RWPE2 (cell line): ENCODE measurements around the gene ZDHHC4.

Experiments
- ATAC-seq: fragments of 200-7000 bp; cut with Tn5 transposase; 3 replicates; pipeline ENCODE4 v1.9.1; 2021; ENCODE audit warnings: low read depth
- DNase-seq: peaks from one replicate; pipeline ENCODE4 v3.0.0-alpha.2; 2020; ENCODE audit warnings: low spot score
- H3K27ac ChIP-seq: fragments of 450-650 bp; 2 replicates; pipeline ENCODE4 v1.5.1; 2017; ENCODE audit warnings: mild to moderate bottlenecking; ENCODE audit not compliant: poor library complexity, severe bottlenecking
- H3K27me3 ChIP-seq: fragments of 250-450 bp; sonication (Bioruptor Pico); 2 replicates; pipeline ENCODE4 v1.5.1; 2021; ENCODE audit warnings: mild to moderate bottlenecking, moderate library complexity; ENCODE audit not compliant: insufficient read depth, poor library complexity, severe bottlenecking
- H3K36me3 ChIP-seq: fragments of 250-450 bp; sonication (Bioruptor Pico); 2 replicates; pipeline ENCODE4 v1.5.1; 2020; ENCODE audit warnings: low read depth, mild to moderate bottlenecking, moderate library complexity
- H3K4me1 ChIP-seq: fragments of 250-450 bp; sonication (Bioruptor Pico); 2 replicates; pipeline ENCODE4 v1.5.1; 2021; ENCODE audit warnings: mild to moderate bottlenecking, moderate library complexity; ENCODE audit not compliant: insufficient read depth, poor library complexity, severe bottlenecking
- H3K4me3 ChIP-seq: fragments of 250-450 bp; sonication (Bioruptor Pico); 2 replicates; pipeline ENCODE4 v1.5.1; 2021; ENCODE audit warnings: mild to moderate bottlenecking, moderate library complexity; ENCODE audit not compliant: severe bottlenecking
- H3K9me3 ChIP-seq: fragments of 250-450 bp; sonication (Bioruptor Pico); 2 replicates; pipeline ENCODE4 v1.5.1; 2021; ENCODE audit warnings: mild to moderate bottlenecking, moderate library complexity; ENCODE audit not compliant: severe bottlenecking
- TF ChIP-seq, protein P1 (sequence below): fragments of 450-650 bp; IDR thresholded peaks from one replicate; pipeline ENCODE4 v1.5.1; 2017; ENCODE audit warnings: mild to moderate bottlenecking, moderate library complexity; ENCODE audit not compliant: poor library complexity, severe bottlenecking

The ZDHHC4 gene

DNA sequence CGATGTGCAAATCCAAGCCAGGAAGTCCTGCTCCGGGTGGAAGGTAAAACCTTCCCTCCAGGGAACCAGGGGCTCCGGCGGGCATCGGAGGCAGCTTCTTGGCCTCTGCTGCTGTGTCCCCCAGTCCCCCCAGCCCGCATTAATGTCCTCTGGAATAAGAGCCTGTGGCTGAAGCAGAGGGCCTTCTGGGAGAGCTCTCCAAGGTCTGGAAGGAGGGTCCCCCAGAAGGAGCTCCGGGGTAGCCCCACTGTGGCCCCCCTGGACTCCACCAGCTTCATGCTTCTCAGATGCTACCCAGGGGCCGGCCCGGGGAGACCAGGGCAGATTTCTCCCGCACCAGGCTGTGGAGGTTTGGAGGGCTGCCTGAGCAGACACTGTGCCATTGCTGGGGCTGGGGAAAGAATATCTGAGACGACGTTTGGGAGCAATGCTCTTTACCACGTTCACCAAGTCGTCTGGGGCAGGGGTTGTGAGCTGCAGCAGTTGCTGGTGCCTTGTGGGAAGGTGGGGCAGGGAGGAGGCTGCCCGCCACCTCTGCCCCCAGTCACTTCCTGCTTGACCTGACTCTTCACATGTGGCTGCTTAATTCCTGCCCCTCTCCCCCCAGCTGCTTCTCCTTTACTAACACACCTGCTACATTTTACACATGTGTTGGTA, 46.5 kb downstream of the ZDHHC4 start:
- Histone ChIP-seq H3K4me3 (no peak overlapping the region), H3K4me1 (no peaks in the 10 kb centered on the region), H3K27me3 (no peaks in the 10 kb centered on the region), H3K27ac (no peak overlapping the region), H3K36me3 (no peaks in the 10 kb centered on the region), H3K9me3 (peaks cover 1% of the 10 kb centered on the region)
- DNase-seq = no peak
- ATAC-seq = no peak
- TF ChIP-seq, protein P1, sequence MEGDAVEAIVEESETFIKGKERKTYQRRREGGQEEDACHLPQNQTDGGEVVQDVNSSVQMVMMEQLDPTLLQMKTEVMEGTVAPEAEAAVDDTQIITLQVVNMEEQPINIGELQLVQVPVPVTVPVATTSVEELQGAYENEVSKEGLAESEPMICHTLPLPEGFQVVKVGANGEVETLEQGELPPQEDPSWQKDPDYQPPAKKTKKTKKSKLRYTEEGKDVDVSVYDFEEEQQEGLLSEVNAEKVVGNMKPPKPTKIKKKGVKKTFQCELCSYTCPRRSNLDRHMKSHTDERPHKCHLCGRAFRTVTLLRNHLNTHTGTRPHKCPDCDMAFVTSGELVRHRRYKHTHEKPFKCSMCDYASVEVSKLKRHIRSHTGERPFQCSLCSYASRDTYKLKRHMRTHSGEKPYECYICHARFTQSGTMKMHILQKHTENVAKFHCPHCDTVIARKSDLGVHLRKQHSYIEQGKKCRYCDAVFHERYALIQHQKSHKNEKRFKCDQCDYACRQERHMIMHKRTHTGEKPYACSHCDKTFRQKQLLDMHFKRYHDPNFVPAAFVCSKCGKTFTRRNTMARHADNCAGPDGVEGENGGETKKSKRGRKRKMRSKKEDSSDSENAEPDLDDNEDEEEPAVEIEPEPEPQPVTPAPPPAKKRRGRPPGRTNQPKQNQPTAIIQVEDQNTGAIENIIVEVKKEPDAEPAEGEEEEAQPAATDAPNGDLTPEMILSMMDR = no peak

DNA sequence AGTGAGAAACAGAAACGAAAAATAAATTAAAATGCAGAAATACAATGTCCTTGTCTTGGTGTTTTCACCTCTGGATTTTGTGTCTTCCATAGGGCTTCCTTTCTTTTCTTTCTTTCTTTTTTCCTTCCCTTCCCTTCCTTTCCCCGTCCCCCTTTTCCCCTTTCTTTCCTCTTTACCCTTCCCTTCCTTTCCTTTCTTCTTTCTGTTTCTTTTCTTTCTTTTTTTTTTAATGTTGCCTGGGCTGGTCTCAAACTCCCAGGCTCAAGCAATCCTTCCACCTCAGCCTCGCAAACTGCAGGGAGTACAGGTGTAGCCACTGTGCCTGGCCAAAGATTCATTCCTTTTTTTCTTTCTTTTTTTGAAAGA, 47.0 kb downstream of the ZDHHC4 start:
- ATAC-seq (no peak), DNase-seq (no peak)
- H3K4me1 ChIP-seq = no peaks in the 10 kb centered on the region
- H3K9me3 ChIP-seq = peaks cover 1% of the 10 kb centered on the region
- H3K36me3 ChIP-seq = no peaks in the 10 kb centered on the region
- TF ChIP-seq, protein P1 = no peak
- no peak overlapping the region for H3K27ac ChIP-seq
- no peaks in the 10 kb centered on the region for H3K27me3 ChIP-seq
- no peak overlapping the region for H3K4me3 ChIP-seq

DNA sequence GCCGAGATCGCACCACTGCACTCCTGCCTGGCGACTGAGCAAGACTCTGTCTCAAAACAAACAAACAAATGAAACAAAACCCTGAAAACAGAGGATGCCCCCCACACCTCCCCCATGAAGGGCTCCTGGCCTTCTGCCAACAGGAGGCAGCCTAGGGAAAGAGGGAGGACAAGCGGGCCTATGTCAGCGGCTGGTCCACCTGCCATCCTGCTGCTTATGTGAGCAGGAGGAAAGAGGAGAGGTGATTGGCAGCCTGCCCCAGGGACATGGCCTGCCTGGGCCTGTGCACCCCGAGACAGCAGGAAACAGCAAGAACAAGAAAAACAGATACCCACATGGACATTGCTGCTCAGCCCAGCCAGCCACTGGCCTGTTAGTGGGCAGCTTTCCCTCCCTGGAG, 50.8 kb downstream of the ZDHHC4 start:
- Histone ChIP-seq H3K4me3 (no peak overlapping the region), H3K27ac (no peak overlapping the region), H3K36me3 (no peaks in the 10 kb centered on the region), H3K27me3 (no peaks in the 10 kb centered on the region), H3K4me1 (no peaks in the 10 kb centered on the region), H3K9me3 (peaks cover 1% of the 10 kb centered on the region)
- no peak for DNase-seq
- TF ChIP-seq, protein P1 = no peak
- peak; percentile 64 for ATAC-seq

DNA sequence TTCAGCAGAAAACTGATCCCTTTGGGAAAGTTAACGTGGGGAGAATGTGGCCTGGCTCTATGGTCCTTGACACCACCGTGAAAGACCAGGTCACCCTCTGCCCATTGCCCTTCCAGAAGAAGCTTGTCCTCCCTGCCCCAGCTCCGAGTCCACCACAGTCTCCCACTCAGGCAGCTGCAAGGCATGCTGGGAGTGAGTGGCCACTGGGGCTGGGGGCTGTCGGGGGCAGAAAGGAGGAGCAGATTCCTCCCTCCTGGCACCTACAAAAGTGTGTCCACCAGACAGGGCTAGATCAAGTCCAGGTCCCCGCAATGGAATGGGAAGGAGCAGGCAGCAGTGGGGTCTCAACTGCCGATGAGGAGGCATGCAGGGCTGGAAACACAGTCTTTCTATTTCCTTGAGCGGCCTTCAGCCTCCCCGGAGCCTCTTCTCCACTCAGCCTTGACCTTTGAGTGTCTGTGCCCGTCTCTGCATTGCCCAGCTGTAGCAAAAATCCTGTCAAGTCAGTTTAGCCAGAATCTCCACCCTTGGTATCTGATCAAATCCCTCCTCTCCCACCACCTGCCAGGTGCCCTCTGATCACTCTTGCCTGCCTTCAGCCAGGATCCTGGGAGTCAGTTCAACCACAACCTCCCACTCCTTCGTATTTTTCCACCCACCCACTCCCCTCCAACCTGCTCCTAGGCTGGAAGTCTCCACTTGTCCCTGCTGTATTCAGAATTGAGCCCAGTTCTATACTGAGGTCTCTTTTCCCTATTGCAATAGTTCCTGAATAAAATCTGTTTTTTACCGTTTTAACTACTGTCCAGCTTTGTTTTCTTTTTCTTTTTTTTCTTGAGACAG, 53.0 kb downstream of the ZDHHC4 start:
- no peak for DNase-seq

More for the DNA sequence above, 53.0 kb downstream of the ZDHHC4 start:
- no peak for ATAC-seq
- Histone ChIP-seq H3K36me3 (no peaks in the 10 kb centered on the region), H3K4me3 (no peak overlapping the region), H3K27me3 (no peaks in the 10 kb centered on the region), H3K27ac (no peak overlapping the region), H3K9me3 (peaks cover 1% of the 10 kb centered on the region), H3K4me1 (no peaks in the 10 kb centered on the region)
- TF ChIP-seq, protein P1 = no peak
